HG02588 (cell line): ENCODE results near the gene SYNE1.
"Not testable (repeated sequence)": the region's sequence is repeated elsewhere in the genome, so short reads cannot be mapped to it uniquely, and the experiment has no call there.

Experiments
- ATAC-seq: cut with Tn5 transposase; IDR thresholded peaks from one replicate; pipeline ENCODE4 v1.9.1; 2021; ENCODE audit warnings: mild to moderate bottlenecking, moderate library complexity; ENCODE audit not compliant: unreplicated experiment

The SYNE1 gene

GRCh38 chr6:152492281-152492680 lies 144.9 kb downstream of the SYNE1 start:
- not testable (repeated sequence) for ATAC-seq

GRCh38 chr6:152491501-152491900 lies 145.7 kb downstream of the SYNE1 start:
- ATAC-seq, result not testable (repeated sequence)

- not testable (repeated sequence) for ATAC-seq
Observed at GRCh38 chr6:152490971-152491378, 146.2 kb downstream of the SYNE1 start.

GRCh38 chr6:152484806-152485205 lies 152.4 kb downstream of the SYNE1 start:
- no peak for ATAC-seq

- ATAC-seq, result no peak
Observed at GRCh38 chr6:152482289-152482688, 154.9 kb downstream of the SYNE1 start.

GRCh38 chr6:152478377-152479010 lies 158.7 kb downstream of the SYNE1 start:
- ATAC-seq, result no peak

- ATAC-seq, result no peak
Observed at GRCh38 chr6:152474354-152474753, 162.8 kb downstream of the SYNE1 start.

- ATAC-seq, result no peak
Observed at GRCh38 chr6:152472325-152472724, 164.8 kb downstream of the SYNE1 start.

GRCh38 chr6:152471456-152472265 lies 165.5 kb downstream of the SYNE1 start:
- ATAC-seq, result no peak

- ATAC-seq, result no peak
Observed at GRCh38 chr6:152463164-152463563, 174.0 kb downstream of the SYNE1 start.

- no peak for ATAC-seq
Observed at GRCh38 chr6:152462716-152463115, 174.4 kb downstream of the SYNE1 start.

GRCh38 chr6:152461556-152461955 lies 175.6 kb downstream of the SYNE1 start:
- ATAC-seq, result no peak

- ATAC-seq, result no peak
Observed at GRCh38 chr6:152458648-152459644, 178.2 kb downstream of the SYNE1 start.

- no peak for ATAC-seq
Observed at GRCh38 chr6:152457949-152458624, 179.1 kb downstream of the SYNE1 start.

GRCh38 chr6:152454003-152454402 lies 183.2 kb downstream of the SYNE1 start:
- ATAC-seq, result no peak

- no peak for ATAC-seq
Observed at GRCh38 chr6:152453421-152453820, 183.7 kb downstream of the SYNE1 start.

GRCh38 chr6:152452639-152453038 lies 184.5 kb downstream of the SYNE1 start:
- ATAC-seq, result no peak

GRCh38 chr6:152450519-152450918 lies 186.6 kb downstream of the SYNE1 start:
- ATAC-seq, result no peak

GRCh38 chr6:152441902-152442301 lies 195.3 kb downstream of the SYNE1 start:
- ATAC-seq, result no peak

GRCh38 chr6:152435816-152436215 lies 201.3 kb downstream of the SYNE1 start:
- ATAC-seq, result no peak

GRCh38 chr6:152432758-152433157 lies 204.4 kb downstream of the SYNE1 start:
- ATAC-seq, result no peak
